Measurements from ENCODE around the gene SLC2A10.

DNA sequence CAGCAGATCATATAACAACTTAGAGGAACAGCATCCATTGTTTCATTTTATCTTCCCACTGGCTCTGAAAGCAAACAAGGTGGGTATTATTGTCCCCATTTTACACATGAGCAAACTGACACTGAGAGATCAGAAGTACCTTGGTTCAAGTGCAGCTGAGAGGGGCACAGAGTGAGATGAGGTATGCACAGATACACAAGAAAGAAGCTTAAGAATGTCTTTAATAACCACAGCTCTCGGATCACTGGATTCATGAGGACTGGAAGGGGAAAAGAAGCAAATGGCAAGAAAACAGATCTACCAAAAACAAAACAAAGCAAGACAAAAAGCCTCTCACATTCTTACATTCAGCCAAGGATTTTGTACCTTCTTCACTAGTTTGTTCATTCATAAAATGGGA, 10.6 kb downstream of the SLC2A10 start:
- TF ChIP-seq, protein P1, sequence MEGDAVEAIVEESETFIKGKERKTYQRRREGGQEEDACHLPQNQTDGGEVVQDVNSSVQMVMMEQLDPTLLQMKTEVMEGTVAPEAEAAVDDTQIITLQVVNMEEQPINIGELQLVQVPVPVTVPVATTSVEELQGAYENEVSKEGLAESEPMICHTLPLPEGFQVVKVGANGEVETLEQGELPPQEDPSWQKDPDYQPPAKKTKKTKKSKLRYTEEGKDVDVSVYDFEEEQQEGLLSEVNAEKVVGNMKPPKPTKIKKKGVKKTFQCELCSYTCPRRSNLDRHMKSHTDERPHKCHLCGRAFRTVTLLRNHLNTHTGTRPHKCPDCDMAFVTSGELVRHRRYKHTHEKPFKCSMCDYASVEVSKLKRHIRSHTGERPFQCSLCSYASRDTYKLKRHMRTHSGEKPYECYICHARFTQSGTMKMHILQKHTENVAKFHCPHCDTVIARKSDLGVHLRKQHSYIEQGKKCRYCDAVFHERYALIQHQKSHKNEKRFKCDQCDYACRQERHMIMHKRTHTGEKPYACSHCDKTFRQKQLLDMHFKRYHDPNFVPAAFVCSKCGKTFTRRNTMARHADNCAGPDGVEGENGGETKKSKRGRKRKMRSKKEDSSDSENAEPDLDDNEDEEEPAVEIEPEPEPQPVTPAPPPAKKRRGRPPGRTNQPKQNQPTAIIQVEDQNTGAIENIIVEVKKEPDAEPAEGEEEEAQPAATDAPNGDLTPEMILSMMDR (IDR thresholded peaks at IDR 0.05; ENCODE audit: insufficient read depth, low read length, poor library complexity, severe bottlenecking) = no peak
- TF ChIP-seq EZH2phosphoT487 (conservative IDR thresholded peaks at IDR 0.05; ENCODE audit: low read length) = no peak
